SU-DHL-6 (cell line): ENCODE measurements around the gene EXOC2.

ENCODE experiments used
- H2AFZ ChIP-seq: fragments of 200-600 bp; sonication (generic); 2 replicates; pipeline ENCODE4 v1.6.1; 2014; ENCODE audit warnings: low read depth, mild to moderate bottlenecking, moderate library complexity, mixed read lengths, antibody characterized with exemption, low read length; ENCODE audit not compliant: severe bottlenecking
- H3F3A ChIP-seq: fragments of 200-600 bp; shearing (Covaris generic); 2 replicates; pipeline ENCODE4 v1.6.0; 2016; ENCODE audit warnings: antibody characterized with exemption, mild to moderate bottlenecking; ENCODE audit not compliant: insufficient read depth
- H3K27ac ChIP-seq: fragments of 200-600 bp; sonication (generic); 2 replicates; pipeline ENCODE4 v1.5.1; 2016; ENCODE audit warnings: low read depth, mild to moderate bottlenecking, low read length, moderate library complexity, mixed read lengths
- H3K27me3 ChIP-seq: fragments of 200-600 bp; sonication (generic), shearing (Covaris generic); 2 replicates; pipeline ENCODE4 v1.6.0; 2014; ENCODE audit warnings: mild to moderate bottlenecking, low read length
- H3K36me3 ChIP-seq: fragments of 200-600 bp; sonication (generic); 2 replicates; pipeline ENCODE4 v1.6.1; 2014; ENCODE audit warnings: mild to moderate bottlenecking, low read length, mixed read lengths
- H3K4me2 ChIP-seq: fragments of 300-600, 200-600 bp; shearing (Covaris generic), sonication (generic); 2 replicates; pipeline ENCODE4 v1.6.0; 2014; ENCODE audit warnings: low read length, low read depth, mild to moderate bottlenecking; ENCODE audit not compliant: poor library complexity, severe bottlenecking
- H3K4me3 ChIP-seq: fragments of 200-600 bp; sonication (generic); 2 replicates; pipeline ENCODE4 v1.5.1; 2014; ENCODE audit warnings: antibody characterized with exemption, low read length, mild to moderate bottlenecking, mixed read lengths; ENCODE audit not compliant: insufficient read depth, poor library complexity, severe bottlenecking
- H3K79me2 ChIP-seq: fragments of 200-600 bp; sonication (generic); 2 replicates; pipeline ENCODE4 v1.6.1; 2014; ENCODE audit warnings: mild to moderate bottlenecking, low read length, moderate library complexity; ENCODE audit not compliant: insufficient read depth
- H3K9ac ChIP-seq: fragments of 200-600 bp; sonication (generic); 2 replicates; pipeline ENCODE4 v1.7.0; 2014; ENCODE audit warnings: mild to moderate bottlenecking, low read length
- H3K9me2 ChIP-seq: fragments of 200-600 bp; sonication (generic); replicated peaks from 2 replicates; pipeline ENCODE4 v1.6.1; 2014; ENCODE audit warnings: low read length; ENCODE audit not compliant: insufficient read depth
- H3K9me3 ChIP-seq: fragments of 200-600 bp; sonication (generic); 2 replicates; pipeline ENCODE4 v1.6.1; 2014; ENCODE audit warnings: low read length, mixed read lengths; ENCODE audit not compliant: insufficient read depth
- H4K20me1 ChIP-seq: fragments of 200-600 bp; sonication (generic); 2 replicates; pipeline ENCODE4 v1.6.1; 2014; ENCODE audit warnings: low read depth, mild to moderate bottlenecking, antibody characterized with exemption, low read length, moderate library complexity, mixed read lengths
- EZH2phosphoT487 ChIP-seq: fragments of 200-600 bp; sonication (generic), shearing (Covaris generic); conservative IDR thresholded peaks from 2 replicates; pipeline ENCODE4 v1.6.1; 2018; ENCODE audit warnings: mild to moderate bottlenecking, antibody characterized with exemption, low read length, moderate library complexity, mixed read lengths
- TF ChIP-seq, protein P1 (sequence below): fragments of 200-600 bp; sonication (generic); IDR thresholded peaks from one replicate; pipeline ENCODE4 v1.5.1; 2017; ENCODE audit warnings: antibody characterized with exemption, mild to moderate bottlenecking, low read length, moderate library complexity; ENCODE audit not compliant: insufficient read depth, poor library complexity, severe bottlenecking

Gene EXOC2

GRCh38 chr6:454148-454991, 238.6 kb downstream of the EXOC2 start:
- no peaks in the 10 kb centered on the region for H3K9me3 ChIP-seq
- 0 out of 2 replicates have a peak, but pooled peaks cover 5% of the 10 kb centered on the region for H3K27me3 ChIP-seq
- H3K27ac ChIP-seq: no peak overlapping the region
- H4K20me1 ChIP-seq: no peaks in the 10 kb centered on the region
- H2AFZ ChIP-seq: no peak overlapping the region
- H3K9ac ChIP-seq: no peak overlapping the region
- no peaks in the 10 kb centered on the region for H3K9me2 ChIP-seq
- no peaks in the 10 kb centered on the region for H3F3A ChIP-seq
- H3K79me2 ChIP-seq: no peaks in the 10 kb centered on the region
- no peaks in the 10 kb centered on the region for H3K36me3 ChIP-seq
- H3K4me2 ChIP-seq: no peak overlapping the region
- TF ChIP-seq, protein P1, sequence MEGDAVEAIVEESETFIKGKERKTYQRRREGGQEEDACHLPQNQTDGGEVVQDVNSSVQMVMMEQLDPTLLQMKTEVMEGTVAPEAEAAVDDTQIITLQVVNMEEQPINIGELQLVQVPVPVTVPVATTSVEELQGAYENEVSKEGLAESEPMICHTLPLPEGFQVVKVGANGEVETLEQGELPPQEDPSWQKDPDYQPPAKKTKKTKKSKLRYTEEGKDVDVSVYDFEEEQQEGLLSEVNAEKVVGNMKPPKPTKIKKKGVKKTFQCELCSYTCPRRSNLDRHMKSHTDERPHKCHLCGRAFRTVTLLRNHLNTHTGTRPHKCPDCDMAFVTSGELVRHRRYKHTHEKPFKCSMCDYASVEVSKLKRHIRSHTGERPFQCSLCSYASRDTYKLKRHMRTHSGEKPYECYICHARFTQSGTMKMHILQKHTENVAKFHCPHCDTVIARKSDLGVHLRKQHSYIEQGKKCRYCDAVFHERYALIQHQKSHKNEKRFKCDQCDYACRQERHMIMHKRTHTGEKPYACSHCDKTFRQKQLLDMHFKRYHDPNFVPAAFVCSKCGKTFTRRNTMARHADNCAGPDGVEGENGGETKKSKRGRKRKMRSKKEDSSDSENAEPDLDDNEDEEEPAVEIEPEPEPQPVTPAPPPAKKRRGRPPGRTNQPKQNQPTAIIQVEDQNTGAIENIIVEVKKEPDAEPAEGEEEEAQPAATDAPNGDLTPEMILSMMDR: no peak
- TF ChIP-seq EZH2phosphoT487: no peak
- no peak overlapping the region for H3K4me3 ChIP-seq

GRCh38 chr6:453152-453551, 239.8 kb downstream of the EXOC2 start:
- Histone ChIP-seq H3K4me3 (no peak overlapping the region), H3K9me2 (no peaks in the 10 kb centered on the region), H3K27ac (no peak overlapping the region), H2AFZ (no peak overlapping the region), H3K36me3 (no peaks in the 10 kb centered on the region), H3K4me2 (no peak overlapping the region), H3F3A (no peaks in the 10 kb centered on the region), H4K20me1 (no peaks in the 10 kb centered on the region), H3K79me2 (no peaks in the 10 kb centered on the region), H3K9ac (no peak overlapping the region), H3K27me3 (0 out of 2 replicates have a peak, but pooled peaks cover 5% of the 10 kb centered on the region), H3K9me3 (no peaks in the 10 kb centered on the region)
- TF ChIP-seq, protein P1: no peak
- TF ChIP-seq EZH2phosphoT487: no peak

GRCh38 chr6:452301-453067, 240.5 kb downstream of the EXOC2 start:
- Histone ChIP-seq H3K4me3 (no peak overlapping the region), H3F3A (no peaks in the 10 kb centered on the region), H3K79me2 (no peaks in the 10 kb centered on the region), H3K9me2 (no peaks in the 10 kb centered on the region), H3K27me3 (0 out of 2 replicates have a peak, but pooled peaks cover 5% of the 10 kb centered on the region), H2AFZ (no peak overlapping the region), H3K4me2 (no peak overlapping the region), H4K20me1 (no peaks in the 10 kb centered on the region), H3K36me3 (no peaks in the 10 kb centered on the region), H3K9me3 (no peaks in the 10 kb centered on the region), H3K27ac (no peak overlapping the region), H3K9ac (no peak overlapping the region)
- TF ChIP-seq, protein P1: no peak
